SK-N-SH treated with all-trans-retinoic acid at 6 μM for 48 hours (cell line): Measurements from ENCODE around the gene BLTP1.

ENCODE experiments used
- ATAC-seq: fragments of 200-7000 bp; cut with Tn5 transposase; 3 replicates; pipeline ENCODE4 v1.9.1; 2020; ENCODE audit warnings: mild to moderate bottlenecking, moderate library complexity
- ARNTL ChIP-seq: fragments of 450-650 bp; formaldehyde crosslinking; IDR thresholded peaks from 2 replicates; pipeline ENCODE4 v1.5.0; 2020; ENCODE audit warnings: low read depth, mild to moderate bottlenecking, moderate library complexity, borderline replicate concordance
- BACH2 ChIP-seq: fragments of 250-450 bp; sonication (Bioruptor Pico); IDR thresholded peaks from 2 replicates; pipeline ENCODE4 v1.9.0; 2021; ENCODE audit warnings: mild to moderate bottlenecking, borderline replicate concordance
- CSDC2 ChIP-seq: fragments of 250-450 bp; sonication (Bioruptor Pico); IDR thresholded peaks from 2 replicates; pipeline ENCODE4 v1.5.0; 2020; ENCODE audit warnings: mild to moderate bottlenecking, moderate library complexity
- CSRNP3 ChIP-seq: fragments of 250-450 bp; sonication (Bioruptor Pico); IDR thresholded peaks from 2 replicates; pipeline ENCODE4 v1.5.1; 2021; ENCODE audit warnings: mild to moderate bottlenecking, moderate library complexity
- ESRRG ChIP-seq: fragments of 250-450 bp; sonication (Bioruptor Pico); IDR thresholded peaks from 2 replicates; pipeline ENCODE4 v1.6.1; 2021; ENCODE audit warnings: mild to moderate bottlenecking
- GLIS3 ChIP-seq: fragments of 250-450 bp; sonication (Bioruptor Pico); IDR thresholded peaks from 2 replicates; pipeline ENCODE4 v1.5.0; 2020; ENCODE audit warnings: mild to moderate bottlenecking, moderate library complexity
- ISL1 ChIP-seq: fragments of 250-450 bp; sonication (Bioruptor Pico); IDR thresholded peaks from 2 replicates; pipeline ENCODE4 v2.1.2; 2022; ENCODE audit warnings: mild to moderate bottlenecking, moderate library complexity
- OSR1 ChIP-seq: fragments of 250-450 bp; sonication (Bioruptor Pico); IDR thresholded peaks from 2 replicates; pipeline ENCODE4 v1.8.0; 2022; ENCODE audit warnings: moderate library complexity, mild to moderate bottlenecking, inconsistent platforms
- POU6F1 ChIP-seq: fragments of 250-450 bp; sonication (Bioruptor Pico); IDR thresholded peaks from 2 replicates; pipeline ENCODE4 v1.8.0; 2021; ENCODE audit warnings: low read depth, mild to moderate bottlenecking, moderate library complexity, borderline replicate concordance
- PPARA ChIP-seq: fragments of 250-450 bp; sonication (Bioruptor Pico); IDR thresholded peaks from 2 replicates; pipeline ENCODE4 v1.5.0; 2020; ENCODE audit warnings: mild to moderate bottlenecking, borderline replicate concordance
- SNAI2 ChIP-seq: fragments of 250-450 bp; sonication (Bioruptor Pico); IDR thresholded peaks from 2 replicates; pipeline ENCODE4 v1.5.0; 2020; ENCODE audit warnings: mild to moderate bottlenecking, moderate library complexity
- TCF4 ChIP-seq: fragments of 250-450 bp; sonication (Bioruptor Pico); IDR thresholded peaks from 2 replicates; pipeline ENCODE4 v1.8.0; 2021; ENCODE audit warnings: mild to moderate bottlenecking, moderate library complexity, borderline replicate concordance
- TOX ChIP-seq: fragments of 250-450 bp; sonication (Bioruptor Pico); IDR thresholded peaks from 2 replicates; pipeline ENCODE4 v1.8.0; 2021; ENCODE audit warnings: mild to moderate bottlenecking, moderate library complexity, borderline replicate concordance
- ZFP3 ChIP-seq: fragments of 250-450 bp; sonication (Bioruptor Pico); IDR thresholded peaks from 2 replicates; pipeline ENCODE4 v1.5.0; 2020; ENCODE audit warnings: mild to moderate bottlenecking, moderate library complexity
- ZFP30 ChIP-seq: fragments of 450-650 bp; formaldehyde crosslinking; IDR thresholded peaks from 2 replicates; pipeline ENCODE4 v1.5.0; 2022; ENCODE audit warnings: mild to moderate bottlenecking, moderate library complexity
- ZNF565 ChIP-seq: fragments of 450-650 bp; formaldehyde crosslinking; conservative IDR thresholded peaks from 2 replicates; pipeline ENCODE4 v1.5.0; 2020; ENCODE audit warnings: low read depth, mild to moderate bottlenecking, moderate library complexity
- ZNF70 ChIP-seq: fragments of 450-650 bp; formaldehyde crosslinking; IDR thresholded peaks from 2 replicates; pipeline ENCODE4 v1.5.0; 2020; ENCODE audit warnings: mild to moderate bottlenecking, moderate library complexity
- ZNF8 ChIP-seq: fragments of 450-650 bp; formaldehyde crosslinking; IDR thresholded peaks from 2 replicates; pipeline ENCODE4 v1.5.0; 2020; ENCODE audit warnings: mild to moderate bottlenecking, moderate library complexity
- TF ChIP-seq, protein P1 (sequence below): fragments of 250-450 bp; sonication (Bioruptor Pico); IDR thresholded peaks from 2 replicates; pipeline ENCODE4 v1.8.0; 2020; ENCODE audit warnings: mild to moderate bottlenecking, moderate library complexity, borderline replicate concordance
- TF ChIP-seq, protein P2 (sequence below): fragments of 250-450 bp; sonication (Bioruptor Pico); IDR thresholded peaks from 2 replicates; pipeline ENCODE4 v1.5.1; 2020; ENCODE audit warnings: low read depth, mild to moderate bottlenecking, moderate library complexity
- TF ChIP-seq, protein P3 (sequence below): fragments of 250-450 bp; sonication (Bioruptor Pico); IDR thresholded peaks from 2 replicates; pipeline ENCODE4 v1.5.0; 2020; ENCODE audit warnings: mild to moderate bottlenecking, moderate library complexity

BLTP1 gene

GRCh38 chr4:122139139-122139538, 13.0 kb upstream of the BLTP1 start:
- ATAC-seq = no peak
- TF ChIP-seq GLIS3 (CRISPR knock-in tag) = no peak
- TF ChIP-seq, protein P1, sequence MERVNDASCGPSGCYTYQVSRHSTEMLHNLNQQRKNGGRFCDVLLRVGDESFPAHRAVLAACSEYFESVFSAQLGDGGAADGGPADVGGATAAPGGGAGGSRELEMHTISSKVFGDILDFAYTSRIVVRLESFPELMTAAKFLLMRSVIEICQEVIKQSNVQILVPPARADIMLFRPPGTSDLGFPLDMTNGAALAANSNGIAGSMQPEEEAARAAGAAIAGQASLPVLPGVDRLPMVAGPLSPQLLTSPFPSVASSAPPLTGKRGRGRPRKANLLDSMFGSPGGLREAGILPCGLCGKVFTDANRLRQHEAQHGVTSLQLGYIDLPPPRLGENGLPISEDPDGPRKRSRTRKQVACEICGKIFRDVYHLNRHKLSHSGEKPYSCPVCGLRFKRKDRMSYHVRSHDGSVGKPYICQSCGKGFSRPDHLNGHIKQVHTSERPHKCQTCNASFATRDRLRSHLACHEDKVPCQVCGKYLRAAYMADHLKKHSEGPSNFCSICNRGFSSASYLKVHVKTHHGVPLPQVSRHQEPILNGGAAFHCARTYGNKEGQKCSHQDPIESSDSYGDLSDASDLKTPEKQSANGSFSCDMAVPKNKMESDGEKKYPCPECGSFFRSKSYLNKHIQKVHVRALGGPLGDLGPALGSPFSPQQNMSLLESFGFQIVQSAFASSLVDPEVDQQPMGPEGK = no peak
- TF ChIP-seq, all 23 proteins: peak for 0

DNA sequence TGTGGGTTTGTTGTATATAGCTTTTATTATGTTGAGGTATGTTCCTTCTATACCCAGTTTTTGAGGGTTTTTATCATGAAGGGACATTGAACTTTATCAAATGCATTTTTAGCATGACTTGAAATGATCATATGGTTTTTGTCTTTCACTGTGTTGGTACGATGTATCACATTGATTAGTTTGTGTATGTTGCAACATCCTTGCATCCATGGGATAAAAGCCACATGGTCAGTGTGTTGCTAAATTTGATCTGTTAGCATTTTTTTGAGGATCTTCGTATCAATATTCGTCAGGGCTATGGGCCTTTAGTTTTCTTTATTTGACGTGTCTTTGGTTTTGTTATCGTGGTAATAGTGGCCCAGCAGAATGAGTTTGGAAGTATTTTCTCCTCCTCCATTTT, 11.3 kb upstream of the BLTP1 start:
- no peak for TF ChIP-seq SNAI2 (CRISPR knock-in tag)
- TF ChIP-seq, protein P1 = no peak
- TF ChIP-seq, all 23 proteins: peak for 0

DNA sequence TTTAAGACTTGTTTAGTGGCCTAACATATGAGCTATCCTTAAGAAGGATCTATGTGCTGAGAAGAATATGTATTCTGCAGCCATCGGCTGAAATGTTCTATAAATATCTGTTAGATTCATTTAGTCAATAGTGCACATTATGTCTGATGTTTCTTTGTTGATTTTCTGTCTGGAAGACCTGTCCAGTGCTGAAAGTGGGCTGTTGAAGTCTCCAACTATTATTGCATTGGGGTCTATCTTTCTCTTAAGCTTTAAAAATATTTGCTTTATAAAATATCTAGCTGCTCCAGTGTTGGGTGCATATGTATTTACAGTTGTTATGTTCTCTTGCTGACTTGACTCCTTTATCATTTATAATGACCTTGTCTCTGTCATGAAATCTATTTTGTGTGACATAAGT, 9.4 kb upstream of the BLTP1 start:
- ATAC-seq = no peak
- no peak for TF ChIP-seq ESRRG
- TF ChIP-seq CSDC2 (CRISPR knock-in tag) = no peak
- no peak for TF ChIP-seq OSR1
- TF ChIP-seq, protein P2, sequence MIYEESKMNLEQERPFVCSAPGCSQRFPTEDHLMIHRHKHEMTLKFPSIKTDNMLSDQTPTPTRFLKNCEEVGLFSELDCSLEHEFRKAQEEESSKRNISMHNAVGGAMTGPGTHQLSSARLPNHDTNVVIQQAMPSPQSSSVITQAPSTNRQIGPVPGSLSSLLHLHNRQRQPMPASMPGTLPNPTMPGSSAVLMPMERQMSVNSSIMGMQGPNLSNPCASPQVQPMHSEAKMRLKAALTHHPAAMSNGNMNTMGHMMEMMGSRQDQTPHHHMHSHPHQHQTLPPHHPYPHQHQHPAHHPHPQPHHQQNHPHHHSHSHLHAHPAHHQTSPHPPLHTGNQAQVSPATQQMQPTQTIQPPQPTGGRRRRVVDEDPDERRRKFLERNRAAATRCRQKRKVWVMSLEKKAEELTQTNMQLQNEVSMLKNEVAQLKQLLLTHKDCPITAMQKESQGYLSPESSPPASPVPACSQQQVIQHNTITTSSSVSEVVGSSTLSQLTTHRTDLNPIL (CRISPR knock-in tag) = no peak
- TF ChIP-seq, protein P3, sequence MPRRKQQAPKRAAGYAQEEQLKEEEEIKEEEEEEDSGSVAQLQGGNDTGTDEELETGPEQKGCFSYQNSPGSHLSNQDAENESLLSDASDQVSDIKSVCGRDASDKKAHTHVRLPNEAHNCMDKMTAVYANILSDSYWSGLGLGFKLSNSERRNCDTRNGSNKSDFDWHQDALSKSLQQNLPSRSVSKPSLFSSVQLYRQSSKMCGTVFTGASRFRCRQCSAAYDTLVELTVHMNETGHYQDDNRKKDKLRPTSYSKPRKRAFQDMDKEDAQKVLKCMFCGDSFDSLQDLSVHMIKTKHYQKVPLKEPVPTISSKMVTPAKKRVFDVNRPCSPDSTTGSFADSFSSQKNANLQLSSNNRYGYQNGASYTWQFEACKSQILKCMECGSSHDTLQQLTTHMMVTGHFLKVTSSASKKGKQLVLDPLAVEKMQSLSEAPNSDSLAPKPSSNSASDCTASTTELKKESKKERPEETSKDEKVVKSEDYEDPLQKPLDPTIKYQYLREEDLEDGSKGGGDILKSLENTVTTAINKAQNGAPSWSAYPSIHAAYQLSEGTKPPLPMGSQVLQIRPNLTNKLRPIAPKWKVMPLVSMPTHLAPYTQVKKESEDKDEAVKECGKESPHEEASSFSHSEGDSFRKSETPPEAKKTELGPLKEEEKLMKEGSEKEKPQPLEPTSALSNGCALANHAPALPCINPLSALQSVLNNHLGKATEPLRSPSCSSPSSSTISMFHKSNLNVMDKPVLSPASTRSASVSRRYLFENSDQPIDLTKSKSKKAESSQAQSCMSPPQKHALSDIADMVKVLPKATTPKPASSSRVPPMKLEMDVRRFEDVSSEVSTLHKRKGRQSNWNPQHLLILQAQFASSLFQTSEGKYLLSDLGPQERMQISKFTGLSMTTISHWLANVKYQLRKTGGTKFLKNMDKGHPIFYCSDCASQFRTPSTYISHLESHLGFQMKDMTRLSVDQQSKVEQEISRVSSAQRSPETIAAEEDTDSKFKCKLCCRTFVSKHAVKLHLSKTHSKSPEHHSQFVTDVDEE (CRISPR knock-in tag) = no peak
- TF ChIP-seq POU6F1 (CRISPR knock-in tag) = no peak
- TF ChIP-seq, protein P1 = no peak
- no peak for TF ChIP-seq ZFP30 (CRISPR knock-in tag)

More for the DNA sequence above, 11.3 kb upstream of the BLTP1 start:
- no peak for ATAC-seq

DNA sequence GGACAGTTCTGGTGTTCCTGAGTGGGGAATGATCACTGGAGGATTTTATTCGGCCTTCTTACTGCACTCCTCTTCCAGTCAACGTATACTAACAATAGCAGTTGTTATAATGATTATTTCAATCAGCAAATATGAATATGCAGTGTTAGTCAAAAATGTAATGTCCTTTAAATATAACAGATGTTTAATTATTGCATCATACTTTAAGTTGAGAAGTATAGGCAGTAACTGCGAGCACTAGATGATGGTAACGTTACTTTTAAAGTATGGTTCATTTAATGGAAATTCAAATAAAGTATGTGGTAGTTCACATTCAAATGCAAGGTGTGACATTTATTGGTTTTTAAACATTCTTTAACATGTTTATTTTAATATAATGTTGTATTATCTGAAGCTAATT, 5.5 kb upstream of the BLTP1 start:
- no peak for ATAC-seq
- TF ChIP-seq ARNTL (CRISPR knock-in tag) (no peak), ZNF70 (CRISPR knock-in tag) (no peak), CSRNP3 (CRISPR knock-in tag) (no peak), PPARA (CRISPR knock-in tag) (no peak), SNAI2 (CRISPR knock-in tag) (no peak), BACH2 (CRISPR knock-in tag) (no peak), POU6F1 (CRISPR knock-in tag) (no peak), ZNF565 (CRISPR knock-in tag) (no peak), TCF4 (CRISPR knock-in tag) (no peak), OSR1 (no peak), ZFP30 (CRISPR knock-in tag) (no peak), ZNF8 (CRISPR knock-in tag) (no peak), ISL1 (CRISPR knock-in tag) (no peak), TOX (CRISPR knock-in tag) (no peak), CSDC2 (CRISPR knock-in tag) (no peak), GLIS3 (CRISPR knock-in tag) (no peak), ZFP3 (no peak)
